MCF 10A (cell line): ENCODE results near the gene RGS4. TPM values are rescaled to one million over a fixed set of nuclear protein-coding genes. Genes with fewer than 3 reads are reported as not detected.

Source experiments
- BruUV-seq: library from RNA; stranded (reverse); fragments of 400-500 nt; replicated peaks from 2 replicates; lab custom pipeline; 2021; lab: Mats Ljungman, UMichigan
- CTCF ChIA-PET: fragments of 300-600 bp; sonication (Branson Sonifier 250); formaldehyde crosslinking; extraction: SDS; loops from one replicate; lab custom pipeline; 2021; ENCODE audit warnings: antibody characterized with exemption, inconsistent platforms; lab: Yijun Ruan, JAX
- POLR2A ChIA-PET: fragments of 300-600, 350-650 bp; sonication (Branson Sonifier 250); formaldehyde crosslinking; extraction: SDS; loops from one replicate; lab custom pipeline; 2020; ENCODE audit warnings: antibody characterized with exemption, inconsistent platforms; lab: Yijun Ruan, JAX
- DNase-seq: peaks from one replicate; pipeline ENCODE4 v3.0.0-alpha.2; 2018; ENCODE audit not compliant: unreplicated experiment
- H3K27ac Mint-ChIP-seq: one replicate; pipeline ENCODE4 v1.8.0; 2022; ENCODE audit warnings: mild to moderate bottlenecking, low read depth, mixed read lengths; ENCODE audit not compliant: unreplicated experiment
- H3K27me3 Mint-ChIP-seq: one replicate; pipeline ENCODE4 v1.8.0; 2022; ENCODE audit warnings: mixed read lengths; ENCODE audit not compliant: insufficient read depth, unreplicated experiment
- H3K36me3 Mint-ChIP-seq: one replicate; pipeline ENCODE4 v1.8.0; 2022; ENCODE audit warnings: mild to moderate bottlenecking, moderate library complexity, mixed read lengths; ENCODE audit not compliant: insufficient read depth, unreplicated experiment
- H3K4me1 Mint-ChIP-seq: one replicate; pipeline ENCODE4 v1.8.0; 2022; ENCODE audit warnings: mixed read lengths; ENCODE audit not compliant: insufficient read depth, unreplicated experiment
- H3K4me3 Mint-ChIP-seq: one replicate; pipeline ENCODE4 v1.8.0; 2022; ENCODE audit warnings: mild to moderate bottlenecking, moderate library complexity, mixed read lengths; ENCODE audit not compliant: unreplicated experiment
- H3K9me3 Mint-ChIP-seq: one replicate; pipeline ENCODE4 v1.8.0; 2022; ENCODE audit warnings: mixed read lengths; ENCODE audit not compliant: unreplicated experiment
- intact Hi-C: fragments of 100-400 bp; cut with micrococcal nuclease; formaldehyde crosslinking; loops from 2 replicates; pipeline ENCODE4 v1.14.1; 2022
- total RNA-seq: library from RNA; stranded (reverse); gene quantifications from 2 replicates; pipeline ENCODE4 v1.2.3, GENCODE V29; 2022
- TF ChIP-seq, protein P1 (sequence below): fragments of 200-600 bp; IDR thresholded peaks from one replicate; pipeline ENCODE4 v1.8.0; 2022; ENCODE audit warnings: antibody characterized with exemption, mild to moderate bottlenecking; ENCODE audit not compliant: unreplicated experiment

The RGS4 gene
- total RNA-seq, 1 experiment from 2014 or later = 0.28 TPM

DNA sequence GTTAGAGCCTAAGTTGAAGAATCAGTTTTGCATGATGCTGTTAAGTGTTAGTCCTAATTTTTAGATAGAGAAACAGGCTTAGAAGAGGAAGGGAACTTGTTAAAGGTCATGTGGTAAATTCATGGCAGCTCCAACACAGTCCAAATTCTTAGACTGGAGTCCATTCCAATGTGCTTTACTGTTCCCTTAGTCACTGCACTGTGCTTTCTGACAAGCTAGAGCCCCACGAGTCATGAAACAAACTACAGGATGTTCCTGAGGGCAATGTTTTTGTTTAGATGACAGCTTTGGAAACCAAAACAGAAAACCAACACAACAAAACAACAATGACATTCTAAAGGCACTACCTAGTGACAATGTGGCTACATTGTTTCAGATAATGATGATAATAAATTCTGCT is 23.1 kb upstream of the RGS4 start:
- ChIA-PET POLR2A (no interaction called here), CTCF (interaction anchor here (0.5 to 1.4 kb wide), 3 partner anchors 10 to 14 kb away, joined by 3 to 5 read pairs (median 3); no protein-coding TSS in a partner anchor)
- Mint-ChIP-seq H3K4me3 (no peak overlapping the region), H3K9me3 (no peaks in the 10 kb centered on the region), H3K4me1 (no peaks in the 10 kb centered on the region), H3K27me3 (no peaks in the 10 kb centered on the region), H3K36me3 (no peaks in the 10 kb centered on the region), H3K27ac (no peak overlapping the region)
- no peak for DNase-seq
- TF ChIP-seq, protein P1, sequence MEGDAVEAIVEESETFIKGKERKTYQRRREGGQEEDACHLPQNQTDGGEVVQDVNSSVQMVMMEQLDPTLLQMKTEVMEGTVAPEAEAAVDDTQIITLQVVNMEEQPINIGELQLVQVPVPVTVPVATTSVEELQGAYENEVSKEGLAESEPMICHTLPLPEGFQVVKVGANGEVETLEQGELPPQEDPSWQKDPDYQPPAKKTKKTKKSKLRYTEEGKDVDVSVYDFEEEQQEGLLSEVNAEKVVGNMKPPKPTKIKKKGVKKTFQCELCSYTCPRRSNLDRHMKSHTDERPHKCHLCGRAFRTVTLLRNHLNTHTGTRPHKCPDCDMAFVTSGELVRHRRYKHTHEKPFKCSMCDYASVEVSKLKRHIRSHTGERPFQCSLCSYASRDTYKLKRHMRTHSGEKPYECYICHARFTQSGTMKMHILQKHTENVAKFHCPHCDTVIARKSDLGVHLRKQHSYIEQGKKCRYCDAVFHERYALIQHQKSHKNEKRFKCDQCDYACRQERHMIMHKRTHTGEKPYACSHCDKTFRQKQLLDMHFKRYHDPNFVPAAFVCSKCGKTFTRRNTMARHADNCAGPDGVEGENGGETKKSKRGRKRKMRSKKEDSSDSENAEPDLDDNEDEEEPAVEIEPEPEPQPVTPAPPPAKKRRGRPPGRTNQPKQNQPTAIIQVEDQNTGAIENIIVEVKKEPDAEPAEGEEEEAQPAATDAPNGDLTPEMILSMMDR = no peak
- no TSS peak for BruUV-seq
- intact Hi-C loops = no loop called here

DNA sequence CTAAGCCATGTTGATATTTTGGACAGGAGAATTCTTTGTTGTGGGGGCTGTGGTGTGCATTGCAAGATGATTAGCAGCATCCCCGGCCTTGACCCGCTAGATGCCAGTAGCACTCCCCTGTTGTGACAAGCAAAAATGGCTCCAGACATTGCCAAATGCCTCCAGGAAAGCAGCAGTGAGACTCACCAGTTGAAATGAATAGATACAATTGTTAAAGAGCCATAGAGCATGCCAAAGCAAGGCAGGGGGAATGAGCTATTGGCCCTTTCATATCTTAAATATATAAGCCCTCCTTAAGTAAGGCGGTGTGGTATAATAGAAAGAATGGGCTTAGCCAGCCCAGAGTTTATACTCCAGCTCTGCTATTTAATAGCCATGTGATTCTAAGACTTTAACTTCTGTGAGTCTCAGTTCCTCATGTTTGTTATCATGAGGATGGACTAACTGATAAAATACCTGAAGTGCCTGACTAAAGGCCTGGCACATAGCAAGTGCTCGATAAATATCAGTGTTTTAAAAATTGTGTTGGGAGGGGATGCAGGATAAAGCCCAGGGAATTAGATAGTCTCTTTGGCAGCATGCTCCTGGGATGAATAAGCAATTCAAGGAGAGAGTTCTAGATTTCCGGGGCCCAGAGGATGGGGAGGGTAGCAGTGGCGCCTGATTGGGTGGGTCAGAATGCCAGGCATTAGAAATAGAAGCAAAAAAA is 21.1 kb upstream of the RGS4 start:
- H3K27ac Mint-ChIP-seq = no peak overlapping the region
- BruUV-seq = no TSS peak
- TF ChIP-seq, protein P1 = no peak
- CTCF ChIA-PET = no interaction called here
- no peaks in the 10 kb centered on the region for H3K9me3 Mint-ChIP-seq
- H3K4me3 Mint-ChIP-seq = no peak overlapping the region
- H3K36me3 Mint-ChIP-seq = no peaks in the 10 kb centered on the region
- no peak for DNase-seq
- intact Hi-C loops = no loop called here
- no peaks in the 10 kb centered on the region for H3K4me1 Mint-ChIP-seq
- no peaks in the 10 kb centered on the region for H3K27me3 Mint-ChIP-seq
- POLR2A ChIA-PET = no interaction called here

DNA sequence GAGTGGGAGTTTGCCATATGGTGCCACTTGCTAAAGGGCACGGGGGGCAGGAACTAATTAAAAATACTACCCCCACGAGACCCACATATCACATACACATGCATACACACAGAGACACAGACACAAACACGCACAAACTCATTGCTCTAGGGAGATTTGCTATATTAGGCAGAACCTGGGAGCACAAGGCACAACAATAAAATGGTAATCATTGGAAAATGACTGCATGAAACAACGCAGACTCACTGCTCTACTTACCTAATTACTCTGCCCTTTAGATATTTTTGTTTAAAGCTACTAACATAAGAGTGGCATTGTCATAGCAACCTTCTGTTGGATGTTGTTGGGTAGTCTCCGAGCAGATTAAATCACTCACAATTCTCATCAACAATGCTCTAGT is 20.3 kb upstream of the RGS4 start:
- ChIA-PET CTCF (interaction anchor here (0.6 to 1.5 kb wide), 2 partner anchors 12 to 23 kb away, joined by 3 to 4 read pairs; no protein-coding TSS in a partner anchor), POLR2A (interaction anchor here (0.6 kb wide), 1 partner anchor 1324 kb away, joined by 3 read pairs; no protein-coding TSS in a partner anchor)
- TF ChIP-seq, protein P1 = no peak
- Mint-ChIP-seq H3K27me3 (no peaks in the 10 kb centered on the region), H3K9me3 (no peaks in the 10 kb centered on the region), H3K27ac (no peak overlapping the region), H3K4me3 (no peak overlapping the region), H3K36me3 (no peaks in the 10 kb centered on the region), H3K4me1 (no peaks in the 10 kb centered on the region)
- DNase-seq = no peak
- BruUV-seq = no TSS peak
- intact Hi-C loops = no loop called here

- ChIA-PET POLR2A (interaction anchor here (0.6 kb wide), 1 partner anchor 1324 kb away, joined by 3 read pairs; no protein-coding TSS in a partner anchor), CTCF (interaction anchor here (1.5 kb wide), 1 partner anchor 23 kb away, joined by 4 read pairs; no protein-coding TSS in a partner anchor)
- Mint-ChIP-seq H3K4me3 (no peak overlapping the region), H3K27ac (no peak overlapping the region), H3K4me1 (no peaks in the 10 kb centered on the region), H3K27me3 (no peaks in the 10 kb centered on the region), H3K9me3 (no peaks in the 10 kb centered on the region), H3K36me3 (no peaks in the 10 kb centered on the region)
- no peak for DNase-seq
- intact Hi-C loops = no loop called here
- BruUV-seq = no TSS peak
- TF ChIP-seq, protein P1 = no peak
These were observed 19.9 kb upstream of the RGS4 start for GRCh38 chr1:163049296-163049695.
